Stimulated activated CD8-positive, alpha-beta memory T cell treated with anti-CD3 and anti-CD28 coated beads, Interleukin-15, amount 100 ng/mL, for 24 hours (primary cell): ENCODE data around the gene AGO3.

Experiments used
- DNase-seq: peaks from one replicate; pipeline ENCODE4 v3.0.0-alpha.2; 2020; ENCODE audit warnings: low read depth

AGO3 gene

DNA sequence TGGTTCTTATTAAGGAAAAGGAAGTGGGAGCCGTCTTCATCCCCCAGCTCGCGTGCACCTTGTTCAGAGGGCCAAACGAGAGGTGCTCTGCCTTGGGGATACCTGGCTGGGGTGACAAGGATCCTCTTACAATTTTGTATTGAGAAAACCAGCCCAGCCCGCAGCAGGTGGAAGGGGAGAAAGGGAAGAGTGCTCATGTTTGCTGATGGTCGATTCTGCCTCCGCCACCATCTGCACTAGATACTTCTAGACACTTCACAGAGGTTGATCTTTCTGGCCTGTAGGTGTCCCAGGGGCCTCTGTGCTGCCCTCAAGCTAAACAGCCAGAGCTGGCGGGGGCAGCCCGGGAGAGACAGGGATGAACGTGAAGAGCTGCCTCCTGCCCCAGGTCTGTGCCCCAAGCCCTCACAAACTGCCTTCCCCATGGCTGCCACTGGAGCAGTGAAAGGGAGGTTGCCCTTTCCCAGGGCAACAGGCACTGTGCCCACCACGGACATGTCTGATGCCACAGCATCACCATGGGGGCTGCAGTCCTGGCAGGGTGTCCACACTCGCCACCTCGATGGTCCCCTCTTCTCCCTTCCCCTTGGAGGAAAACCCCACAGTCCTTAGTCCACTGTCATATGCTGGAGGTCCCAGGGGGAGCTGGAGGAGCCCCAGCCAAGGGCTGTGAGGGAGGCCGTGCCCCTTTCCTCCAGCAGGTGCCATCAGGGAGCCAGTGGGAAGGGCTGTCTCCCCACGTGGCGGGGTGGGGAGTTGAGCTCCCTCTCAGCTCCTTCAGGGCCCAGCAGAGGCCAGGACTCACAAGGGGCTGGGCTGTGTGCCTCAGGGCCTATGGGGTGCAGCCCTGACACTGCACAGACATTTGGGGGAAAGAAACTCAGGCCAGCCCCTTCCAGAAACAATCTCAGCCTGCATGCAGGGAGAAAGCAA lies 165.9 kb downstream of the AGO3 start:
- no peak for DNase-seq

GRCh38 chr1:36097693-36098585 lies 167.0 kb downstream of the AGO3 start:
- DNase-seq, result no peak

GRCh38 chr1:36098650-36099365 lies 167.9 kb downstream of the AGO3 start:
- no peak for DNase-seq

DNA sequence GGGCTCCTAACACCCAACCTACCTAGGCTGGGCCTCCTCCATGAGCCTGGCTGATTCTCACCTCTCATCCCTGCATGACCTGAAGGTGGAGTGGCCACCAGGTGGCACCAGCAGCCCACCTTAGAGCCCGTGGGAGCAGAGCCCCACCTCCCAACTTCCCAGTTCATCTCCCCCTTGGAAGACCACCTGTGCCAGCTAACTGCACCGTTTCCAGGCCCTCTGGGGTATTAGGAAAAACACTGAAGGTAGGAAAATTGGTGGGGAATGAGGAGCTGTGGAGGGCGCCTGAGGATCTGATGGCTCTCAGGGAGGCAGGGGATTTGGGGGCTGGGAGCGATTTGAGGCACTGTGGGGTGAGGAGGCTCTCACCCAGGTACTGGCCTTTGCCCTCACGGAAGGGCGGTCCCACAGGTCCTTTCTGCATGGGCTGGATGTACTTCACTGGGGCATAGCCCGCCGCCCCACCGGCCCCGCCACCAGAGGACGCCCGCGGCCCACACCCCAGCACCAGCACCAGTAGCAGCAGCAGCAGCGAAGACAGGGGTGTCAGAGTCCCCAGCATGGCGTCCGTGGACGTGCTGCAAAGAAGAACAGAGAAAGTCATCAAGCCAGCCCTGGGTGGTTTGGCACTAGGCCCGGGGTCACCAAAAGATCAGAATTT lies 168.9 kb downstream of the AGO3 start:
- peak; percentile 61 for DNase-seq

- no peak for DNase-seq
These were observed 169.5 kb downstream of the AGO3 start for GRCh38 chr1:36100376-36100775.

DNA sequence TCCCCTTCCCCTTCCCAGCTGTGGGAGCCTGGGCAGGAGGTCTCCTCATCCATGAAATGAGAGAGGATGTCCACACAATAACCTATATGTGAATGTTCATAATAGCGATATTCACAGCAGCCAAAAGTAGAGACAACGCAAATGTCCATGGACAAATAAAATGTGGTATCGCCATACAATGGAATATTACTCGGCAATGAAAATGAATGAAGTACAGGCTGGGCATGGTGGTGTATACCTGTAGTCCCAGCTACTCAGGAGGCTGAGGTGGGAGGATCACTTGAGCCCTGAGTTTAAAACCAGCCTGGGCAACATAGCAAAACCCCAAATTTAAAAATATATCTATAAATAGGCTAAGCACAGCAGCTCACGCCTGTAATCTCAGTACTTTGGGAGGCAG lies 170.6 kb downstream of the AGO3 start:
- DNase-seq, result no peak

- DNase-seq, result no peak
These were observed 175.4 kb downstream of the AGO3 start for GRCh38 chr1:36106269-36106668.

GRCh38 chr1:36107394-36107793 lies 176.5 kb downstream of the AGO3 start:
- no peak for DNase-seq

DNA sequence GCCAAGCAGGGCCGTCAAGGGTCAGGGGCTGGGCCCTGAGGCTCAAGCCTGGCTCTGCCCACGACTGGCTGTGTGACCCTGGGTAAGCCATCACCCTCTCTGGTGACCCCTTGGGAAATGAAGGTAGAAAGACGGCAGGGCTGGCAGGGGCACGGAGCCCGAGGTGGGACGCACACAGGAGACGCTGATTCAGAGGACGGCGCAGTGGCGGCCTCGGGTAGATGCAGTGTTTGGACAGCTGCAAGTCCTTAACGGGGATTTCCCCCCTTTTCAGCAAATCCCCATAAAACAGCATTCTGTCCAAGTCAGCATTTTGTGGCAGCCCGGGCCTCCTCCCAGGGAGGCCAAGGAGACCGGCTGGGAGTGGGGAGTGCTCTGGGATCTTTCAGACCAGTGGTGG lies 177.4 kb downstream of the AGO3 start:
- DNase-seq, result no peak

DNA sequence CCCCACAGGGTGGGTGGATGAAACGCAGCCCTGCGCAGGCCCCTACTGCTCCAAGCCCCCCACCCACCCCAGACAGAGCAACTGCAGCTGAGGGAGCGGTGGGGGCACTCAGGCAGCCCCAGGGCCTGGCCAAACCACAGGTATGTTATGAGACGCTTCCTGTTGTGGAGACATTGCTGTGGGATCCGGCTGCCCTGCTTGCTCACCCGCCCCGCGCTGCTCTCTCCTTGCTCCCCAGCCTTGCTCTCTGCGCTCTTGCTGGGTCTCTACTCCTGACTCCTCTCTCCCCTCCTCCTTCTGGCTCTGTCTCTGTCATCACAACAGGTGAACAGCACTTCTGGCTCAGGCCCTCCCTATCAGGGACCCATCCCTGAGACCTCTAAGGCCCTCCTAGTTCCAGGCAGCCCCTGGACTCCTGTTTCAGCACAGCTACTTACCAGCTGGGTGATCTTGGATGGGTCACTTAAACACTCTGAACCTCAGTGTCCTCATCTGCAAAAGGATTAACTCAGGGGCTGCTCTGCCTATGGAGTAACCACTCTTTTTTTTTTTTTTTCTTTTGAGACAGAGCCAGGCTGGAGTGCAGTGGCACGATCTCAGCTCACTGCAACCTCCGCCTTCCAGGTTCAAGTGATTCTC lies 178.3 kb downstream of the AGO3 start:
- DNase-seq, result no peak

DNA sequence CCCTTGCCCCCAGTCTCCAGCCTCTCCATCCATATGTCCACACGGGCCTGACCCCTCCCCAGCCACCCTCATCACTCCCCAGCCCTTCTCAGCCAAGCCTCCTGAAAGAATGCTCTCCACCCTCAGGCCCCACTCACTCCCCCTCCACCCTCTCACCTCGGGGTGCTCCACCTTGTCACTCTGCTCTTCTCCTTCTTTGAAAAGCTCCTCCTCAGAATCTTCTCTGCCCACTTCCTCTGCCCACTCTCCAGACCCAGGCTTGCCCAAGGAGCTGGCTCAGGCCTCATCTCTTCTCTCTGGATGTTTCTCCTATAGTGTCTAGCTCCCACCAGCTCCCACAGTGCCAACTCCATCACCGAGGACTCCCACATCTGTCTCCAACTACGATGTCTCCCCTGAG lies 180.2 kb downstream of the AGO3 start:
- DNase-seq, result no peak

DNA sequence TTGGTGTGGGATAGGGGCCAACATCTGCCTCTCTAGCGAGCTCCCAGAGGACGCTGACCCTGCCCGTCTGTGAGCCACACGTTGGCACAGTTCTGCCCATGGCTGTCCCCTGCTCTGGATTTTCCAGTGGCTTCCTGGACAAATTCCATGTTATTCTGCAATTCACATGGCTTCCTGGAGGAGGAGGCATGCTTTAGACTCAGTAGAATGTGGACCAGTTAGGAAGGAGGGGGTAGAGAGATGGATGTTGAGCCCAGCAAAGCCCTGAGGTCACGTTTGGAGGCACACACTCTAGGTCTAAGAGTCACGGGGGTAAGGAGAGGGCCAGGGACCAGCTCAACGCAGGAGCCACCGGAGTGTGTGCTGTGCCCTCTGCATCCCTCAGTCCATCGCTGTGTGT lies 181.9 kb downstream of the AGO3 start:
- no peak for DNase-seq

DNA sequence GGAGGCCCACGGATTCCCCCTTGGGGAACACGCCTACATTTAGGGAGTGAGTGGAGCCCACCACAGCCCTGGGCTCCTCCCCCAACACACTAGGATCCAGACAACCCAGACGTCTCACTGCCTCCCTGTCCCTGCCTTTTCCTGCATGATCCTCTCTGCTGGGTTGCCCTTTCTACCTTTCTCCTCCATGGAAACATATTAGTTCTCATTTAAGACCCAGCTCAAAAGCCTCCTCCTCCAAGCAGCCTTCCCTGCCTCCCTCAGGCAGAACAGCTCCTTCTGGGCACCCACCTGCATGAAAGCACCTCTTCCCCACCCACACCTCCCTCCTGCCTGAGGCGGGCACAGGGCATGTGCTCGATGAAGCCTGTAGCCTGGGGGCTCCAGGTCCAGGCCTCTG lies 183.5 kb downstream of the AGO3 start:
- DNase-seq, result no peak

GRCh38 chr1:36115200-36115669 lies 184.3 kb downstream of the AGO3 start:
- no peak for DNase-seq

DNA sequence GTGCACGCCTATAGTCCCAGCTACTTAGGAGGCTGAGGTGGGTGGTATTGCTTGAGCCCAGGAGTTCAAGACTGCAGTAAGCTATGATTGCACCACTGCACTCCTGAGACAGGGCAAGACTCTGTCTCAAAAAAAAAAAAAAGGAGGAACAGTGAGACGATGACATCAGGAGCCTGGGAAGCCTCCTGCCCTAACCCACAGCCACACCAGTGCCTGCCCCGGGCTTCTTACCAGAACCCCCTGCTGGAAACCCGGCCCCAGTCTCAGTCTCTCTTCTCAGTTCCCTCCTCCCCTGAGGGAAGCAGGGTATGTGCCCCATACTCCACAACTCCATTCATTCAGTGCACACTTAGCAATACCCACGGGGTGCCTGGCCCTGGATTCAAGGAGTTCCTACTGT lies 185.0 kb downstream of the AGO3 start:
- no peak for DNase-seq

DNA sequence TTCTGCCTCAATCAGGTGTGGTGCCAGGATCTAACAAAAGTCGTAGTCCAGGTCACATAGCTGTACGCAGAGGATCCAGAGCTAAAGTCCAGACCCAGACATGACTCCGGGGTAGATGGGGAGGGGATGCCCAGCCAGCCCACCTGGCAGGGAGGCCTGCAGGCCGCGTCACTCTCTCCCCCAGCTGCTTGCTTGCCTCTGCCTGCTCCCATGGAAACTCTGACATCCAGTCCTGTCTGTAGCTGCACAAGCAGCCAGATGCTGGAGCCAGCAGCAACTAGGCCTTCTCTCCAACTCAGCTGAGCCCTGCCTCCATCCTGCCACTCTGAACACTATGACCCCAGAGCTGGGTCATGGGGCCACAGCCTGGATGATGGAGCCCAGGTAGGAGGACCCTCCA lies 186.0 kb downstream of the AGO3 start:
- no peak for DNase-seq

DNA sequence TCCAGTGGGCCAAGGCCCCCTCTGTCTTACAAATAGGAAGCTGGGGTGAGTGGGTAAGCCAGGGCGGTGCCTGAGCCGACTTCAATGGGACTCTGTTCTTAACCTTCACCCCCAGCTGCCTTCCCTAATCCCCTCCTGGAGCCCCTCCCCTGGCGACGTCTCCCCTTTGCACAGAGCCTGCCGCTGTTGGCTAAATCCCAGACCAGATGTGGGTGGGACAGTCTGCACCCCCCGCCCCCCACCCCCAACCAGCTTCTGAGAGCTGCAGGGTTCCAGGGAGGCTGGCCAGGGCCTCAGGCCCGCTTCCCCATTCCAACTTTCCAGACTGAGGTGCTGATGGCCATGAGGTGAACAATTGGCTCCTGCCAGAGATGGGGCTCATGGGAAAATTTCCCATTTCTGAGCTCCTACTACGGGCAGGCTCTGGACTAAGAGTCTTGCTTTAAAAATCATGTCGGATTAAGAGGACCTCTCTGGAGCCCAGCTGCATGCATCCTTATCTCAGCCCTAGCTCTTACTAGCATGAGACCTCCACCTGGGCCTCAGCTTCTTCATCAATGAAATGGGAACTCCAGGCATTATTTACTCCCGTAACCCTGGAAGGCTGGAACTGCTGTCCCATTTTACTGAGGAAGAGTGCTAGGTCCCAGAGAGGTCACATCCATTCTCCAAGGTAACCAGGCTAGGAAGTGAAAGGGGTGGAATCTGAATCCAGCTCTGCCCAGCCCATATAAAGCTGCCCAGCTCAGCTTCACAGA lies 187.7 kb downstream of the AGO3 start:
- no peak for DNase-seq

DNA sequence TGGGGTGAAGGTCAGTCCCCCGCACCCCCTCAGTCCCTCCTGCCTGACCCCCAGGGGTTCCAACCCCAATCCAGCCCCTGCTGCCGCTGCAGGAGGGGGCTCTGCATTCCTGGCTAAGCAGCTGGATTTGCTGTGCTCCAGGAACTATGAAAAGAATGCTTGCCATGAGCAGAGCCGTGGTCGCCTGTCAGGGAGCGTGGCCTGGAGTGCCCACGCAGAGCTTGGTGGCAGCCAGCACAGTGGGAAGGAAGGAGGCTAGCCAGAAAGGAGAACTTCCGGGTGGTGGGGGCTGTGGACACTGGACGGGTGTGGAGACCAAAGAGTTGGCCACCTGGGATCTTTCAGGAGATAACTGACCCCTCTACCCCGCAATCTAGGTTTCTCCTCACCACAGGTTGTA lies 188.6 kb downstream of the AGO3 start:
- DNase-seq, result no peak
